ENCODE measurements around the gene ING4.

Gene ING4

GRCh38 chr12:6688999-6689882 lies 26.3 kb upstream of the ING4 start, which contains the start of gene ZNF384:
TSS of gene ZNF384 (minus strand) at chr12:6689375. CDS start at chr12:6679520, 9,855 bp downstream.
- Histone ChIP-seq H3K4me1 (no peaks in the 10 kb centered on the region), H3K36me3 (peaks cover 10% of the 10 kb centered on the region), H3K4me3 (ENCODE audit: low read depth, low read length) (peak within 1 kb of the TSS; percentile 79), H3K27me3 (no peaks in the 10 kb centered on the region), H3K9me3 (no peaks in the 10 kb centered on the region)
- peak; percentile 11; the same call in 1 of the 2 replicates for TF ChIP-seq CTCF (IDR thresholded peaks at IDR 0.05; ENCODE audit: low read depth, low read length)
- peak; percentile 96 for DNase-seq

- Histone ChIP-seq H3K9me3 (no peaks in the 10 kb centered on the region), H3K27me3 (no peaks in the 10 kb centered on the region), H3K36me3 (peaks cover 17% of the 10 kb centered on the region), H3K4me3 (ENCODE audit: low read depth, low read length) (peak overlapping the region; percentile 79), H3K4me1 (no peaks in the 10 kb centered on the region)
- no peak for TF ChIP-seq CTCF (IDR thresholded peaks at IDR 0.05; ENCODE audit: low read depth, low read length)
- peak; percentile 35 for DNase-seq
Measured at GRCh38 chr12:6688543-6688998, 25.7 kb upstream of the ING4 start.

- Histone ChIP-seq H3K4me3 (ENCODE audit: low read depth, low read length) (no peak overlapping the region), H3K36me3 (peaks cover 17% of the 10 kb centered on the region)
- no peak for DNase-seq
Measured at GRCh38 chr12:6685814-6686213, 22.9 kb upstream of the ING4 start.

GRCh38 chr12:6684609-6685008 lies 21.7 kb upstream of the ING4 start:
- Histone ChIP-seq H3K4me1 (no peaks in the 10 kb centered on the region), H3K27me3 (no peaks in the 10 kb centered on the region), H3K36me3 (peaks cover 25% of the 10 kb centered on the region), H3K4me3 (ENCODE audit: low read depth, low read length) (no peak overlapping the region), H3K9me3 (no peaks in the 10 kb centered on the region)
- TF ChIP-seq CTCF (IDR thresholded peaks at IDR 0.05; ENCODE audit: low read depth, low read length): peak; percentile 84
- DNase-seq: peak; percentile 67

More at GRCh38 chr12:6685814-6686213, 22.9 kb upstream of the ING4 start:
- no peaks in the 10 kb centered on the region for H3K4me1 ChIP-seq
- H3K9me3 ChIP-seq: no peaks in the 10 kb centered on the region
- TF ChIP-seq CTCF (IDR thresholded peaks at IDR 0.05; ENCODE audit: low read depth, low read length): no peak
- no peaks in the 10 kb centered on the region for H3K27me3 ChIP-seq

GRCh38 chr12:6676962-6677361 lies 14.0 kb upstream of the ING4 start:
- no peak for DNase-seq
- H3K4me3 ChIP-seq (ENCODE audit: low read depth, low read length): no peak overlapping the region
- peaks cover 80% of the 10 kb centered on the region for H3K36me3 ChIP-seq
- no peak for TF ChIP-seq CTCF (IDR thresholded peaks at IDR 0.05; ENCODE audit: low read depth, low read length)
- no peaks in the 10 kb centered on the region for H3K4me1 ChIP-seq
- H3K9me3 ChIP-seq: no peaks in the 10 kb centered on the region
- no peaks in the 10 kb centered on the region for H3K27me3 ChIP-seq

- no peaks in the 10 kb centered on the region for H3K4me1 ChIP-seq
- DNase-seq: no peak
- H3K9me3 ChIP-seq: no peaks in the 10 kb centered on the region
- H3K4me3 ChIP-seq (ENCODE audit: low read depth, low read length): no peak overlapping the region
- no peak for TF ChIP-seq CTCF (IDR thresholded peaks at IDR 0.05; ENCODE audit: low read depth, low read length)
- peaks cover 92% of the 10 kb centered on the region for H3K36me3 ChIP-seq
- no peaks in the 10 kb centered on the region for H3K27me3 ChIP-seq
Measured at GRCh38 chr12:6672143-6672542, 9.2 kb upstream of the ING4 start.

All from BE2C (cell line).